Muscle of leg (tissue), 11 donors: ENCODE measurements around the gene DSC3. TPM values are rescaled to one million over a fixed set of nuclear protein-coding genes. Genes with fewer than 3 reads are reported as not detected.
"Not testable (repeated sequence)": the region's sequence is repeated elsewhere in the genome, so short reads cannot be mapped to it uniquely, and the experiment has no call there.

Experiments
- DNase-seq: peaks from one replicate; pipeline ENCODE4 v3.0.0; 2013
- H3K27ac ChIP-seq: one replicate; pipeline ENCODE4 v1.5.1; 2013; ENCODE audit warnings: mild to moderate bottlenecking, low read length, control low read depth
- H3K27me3 ChIP-seq: one replicate; pipeline ENCODE4 v1.6.1; 2013; ENCODE audit warnings: low read length; ENCODE audit not compliant: control insufficient read depth, insufficient read depth
- H3K36me3 ChIP-seq: one replicate; pipeline ENCODE4 v1.6.1; 2013; ENCODE audit warnings: low read length; ENCODE audit not compliant: control insufficient read depth, insufficient read depth
- H3K4me1 ChIP-seq: one replicate; pipeline ENCODE4 v1.6.1; 2013; ENCODE audit warnings: low read length; ENCODE audit not compliant: control insufficient read depth, insufficient read depth
- H3K4me3 ChIP-seq: one replicate; pipeline ENCODE4 v1.5.1; 2013; ENCODE audit warnings: low read length, control low read depth
- H3K9me3 ChIP-seq: replicated peaks from 2 replicates; pipeline ENCODE4 v1.6.1; 2013; ENCODE audit warnings: low read depth, low read length; ENCODE audit not compliant: control insufficient read depth
- WGBS: methylation state at CpG from one replicate; pipeline ENCODE4 v1.1.5; 2013; ENCODE audit warnings: missing lambda C conversion rate; ENCODE audit not compliant: insufficient coverage; 5-methylcytosine and 5-hydroxymethylcytosine counted together
- polyA plus RNA-seq, 8 donors: library from polyadenylated mRNA; unstranded; fragments of 120-200 nt; gene quantifications; one replicate each; pipeline versions ENCODE4 v1.2.1 to v1.2.3, GENCODE V29; 2013; ENCODE audit warnings: inconsistent platforms in 1 of 8, low replicate concordance in 1 of 8; ENCODE audit not compliant: insufficient read length in 8 of 8, insufficient read depth in 1 of 8
- total RNA-seq: library from RNA; stranded (reverse); fragments of 120-200 nt; gene quantifications from one replicate; pipeline ENCODE4 v1.2.4, GENCODE V29; 2013

Gene DSC3
- total and polyA plus RNA-seq, 9 donors = 0.22 to 25.4 (median 0.57) TPM

DNA sequence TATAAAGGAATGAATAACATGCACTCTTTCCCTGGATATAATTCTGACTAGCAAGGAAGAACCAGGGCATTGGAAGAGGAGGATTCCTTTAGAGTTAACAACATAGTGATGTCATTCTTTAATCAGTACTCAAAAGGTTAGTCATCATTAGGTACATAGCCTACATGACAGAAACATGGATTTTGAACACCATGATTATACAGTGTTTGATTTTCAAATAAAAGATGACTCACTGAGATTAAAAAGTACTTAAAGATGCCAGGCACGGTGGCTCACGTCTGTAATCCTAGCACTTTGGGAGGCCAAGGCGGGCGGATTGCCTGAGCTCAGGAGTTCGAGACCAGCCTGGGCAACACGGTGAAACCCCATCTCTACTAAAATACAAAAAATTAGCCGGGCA, 31.1 kb downstream of the DSC3 start:
- not testable (repeated sequence) for DNase-seq, H3K4me3 ChIP-seq, H3K36me3 ChIP-seq, H3K27ac ChIP-seq, H3K4me1 ChIP-seq, H3K9me3 ChIP-seq, H3K27me3 ChIP-seq
- WGBS = 100% methylated on average over 1 of the region's 7 CpGs

DNA sequence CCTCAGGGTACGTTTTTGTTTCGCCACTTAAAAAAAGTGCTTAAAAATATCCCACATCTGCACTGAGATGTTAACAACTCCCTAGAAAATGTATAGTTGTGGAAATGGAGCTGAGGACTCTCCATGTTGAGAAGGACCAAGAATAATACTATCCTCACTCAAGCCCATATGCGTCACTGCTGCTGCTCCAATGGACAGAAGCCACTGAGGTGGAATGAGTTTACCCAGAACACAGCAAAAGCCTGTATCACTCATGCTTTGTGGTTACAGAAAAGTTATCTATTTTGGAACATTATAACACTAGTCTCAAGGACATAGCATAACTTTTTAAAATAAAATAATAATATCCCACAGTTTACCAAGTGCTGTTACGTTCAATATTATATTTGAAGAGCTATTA, 31.9 kb downstream of the DSC3 start:
- Histone ChIP-seq H3K36me3 (no peaks in the 10 kb centered on the region), H3K27ac (no peak overlapping the region), H3K27me3 (no peaks in the 10 kb centered on the region), H3K9me3 (no peaks in the 10 kb centered on the region), H3K4me1 (no peaks in the 10 kb centered on the region), H3K4me3 (no peak overlapping the region)
- WGBS = no CpG with 5 or more reads among the region's 4 CpGs
- no peak for DNase-seq

DNA sequence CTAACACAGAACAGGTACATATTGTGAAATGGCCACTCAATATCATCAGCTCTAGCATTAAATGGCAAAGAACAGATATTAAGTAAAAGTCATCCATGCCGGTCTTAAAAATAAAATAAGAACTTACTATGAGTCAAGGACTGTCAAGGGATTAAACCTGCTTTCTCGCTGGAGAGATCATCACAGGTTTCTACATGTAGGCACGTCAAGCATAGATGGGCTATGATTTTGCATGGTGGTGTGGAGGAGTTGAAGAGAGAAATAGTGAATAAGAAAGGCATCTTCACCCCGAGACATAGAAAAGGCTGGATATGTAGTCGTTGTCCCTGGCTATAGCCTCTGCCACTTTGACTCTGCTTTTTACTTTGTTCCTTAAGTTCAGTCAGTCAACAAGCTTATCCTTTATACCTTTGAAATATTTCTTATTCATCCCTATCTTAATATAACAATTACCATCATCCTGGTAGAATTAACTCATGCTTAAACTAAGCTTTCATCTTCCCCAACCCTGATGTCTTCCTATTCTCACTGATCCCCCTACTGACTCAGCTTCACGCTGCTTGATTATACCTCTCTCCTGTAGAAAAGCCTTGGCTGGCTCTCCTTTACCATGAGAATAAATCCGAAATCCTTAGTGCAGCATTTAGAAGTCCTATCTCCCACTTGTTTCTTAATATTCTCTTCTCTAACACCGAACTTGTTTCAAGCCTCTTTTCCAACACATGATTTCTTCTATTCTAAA, 42.5 kb downstream of the DSC3 start:
- H3K27me3 ChIP-seq = no peaks in the 10 kb centered on the region
- no peak for DNase-seq
- WGBS = 53% methylated on average over 5 of the region's 8 CpGs
- no peaks in the 10 kb centered on the region for H3K9me3 ChIP-seq
- no peaks in the 10 kb centered on the region for H3K36me3 ChIP-seq
- no peaks in the 10 kb centered on the region for H3K4me1 ChIP-seq
- no peak overlapping the region for H3K4me3 ChIP-seq
- no peak overlapping the region for H3K27ac ChIP-seq

DNA sequence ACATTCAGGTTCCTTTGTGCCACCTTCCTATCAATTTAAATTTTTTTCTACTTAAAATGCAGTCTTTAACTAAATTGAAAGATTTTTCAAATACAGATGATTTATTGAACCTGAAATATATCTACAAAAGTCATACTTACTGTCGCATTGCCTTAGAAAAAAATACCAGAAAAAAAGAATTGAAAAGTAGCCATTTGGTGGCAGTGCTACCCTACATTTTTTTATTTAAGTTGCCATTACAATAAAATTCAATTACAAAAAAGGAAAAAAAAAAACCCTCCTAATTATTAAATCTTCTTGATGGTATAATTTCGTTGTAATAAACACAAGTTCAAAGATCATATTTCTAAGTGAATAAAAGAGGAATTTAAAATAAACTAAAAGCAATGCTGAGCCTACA, 43.4 kb downstream of the DSC3 start:
- WGBS = no CpG with 5 or more reads among the region's 2 CpGs
- DNase-seq = peak; percentile 1

DNA sequence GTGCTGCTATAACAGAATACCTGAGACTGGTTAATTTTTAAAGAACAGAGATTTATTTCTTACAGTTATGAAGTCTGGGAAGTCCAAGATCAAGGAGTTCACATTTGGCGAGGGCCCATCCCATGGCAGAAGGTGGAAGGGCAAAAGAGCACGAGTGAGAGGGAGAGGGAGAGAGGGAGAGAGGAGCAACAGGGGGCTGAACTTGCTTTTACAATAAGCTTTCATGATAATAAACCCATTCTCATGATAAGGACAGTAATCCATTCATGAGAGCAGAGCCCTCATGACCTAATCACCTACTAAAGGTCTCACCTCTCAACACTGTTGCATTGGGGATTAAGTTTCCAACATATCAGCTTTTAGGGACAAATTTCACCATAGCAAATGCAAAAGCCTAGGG, 45.3 kb downstream of the DSC3 start:
- no peak overlapping the region for H3K4me3 ChIP-seq
- no peaks in the 10 kb centered on the region for H3K27me3 ChIP-seq
- no peak overlapping the region for H3K27ac ChIP-seq
- no peaks in the 10 kb centered on the region for H3K9me3 ChIP-seq
- H3K36me3 ChIP-seq = no peaks in the 10 kb centered on the region
- WGBS = no CpG with 5 or more reads among the region's 2 CpGs
- H3K4me1 ChIP-seq = no peaks in the 10 kb centered on the region
- no peak for DNase-seq

More for the DNA sequence above, 43.4 kb downstream of the DSC3 start:
- no peaks in the 10 kb centered on the region for H3K4me1 ChIP-seq
- H3K27ac ChIP-seq = no peak overlapping the region
- no peaks in the 10 kb centered on the region for H3K27me3 ChIP-seq
- no peak overlapping the region for H3K4me3 ChIP-seq
- no peaks in the 10 kb centered on the region for H3K36me3 ChIP-seq
- no peaks in the 10 kb centered on the region for H3K9me3 ChIP-seq

DNA sequence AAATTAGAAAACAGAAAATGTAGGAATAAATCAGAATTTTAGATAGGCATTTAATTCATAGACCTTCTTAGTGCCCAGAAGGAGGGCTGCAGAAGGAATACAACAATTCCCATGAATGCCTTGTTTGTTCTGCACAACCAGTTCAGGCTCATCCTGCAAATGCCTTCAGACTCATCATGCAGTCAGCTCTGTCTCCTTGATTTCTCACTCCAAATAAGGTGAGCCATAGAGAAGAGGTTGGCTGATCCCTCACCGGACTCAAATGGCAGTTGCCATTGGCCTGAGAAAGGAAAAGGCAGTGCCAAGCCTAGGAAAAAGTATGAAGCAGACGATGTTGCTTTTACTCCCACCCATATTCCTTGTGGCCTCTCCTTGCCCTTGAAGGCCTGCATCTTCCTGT, 50.3 kb downstream of the DSC3 start:
- WGBS = 80% methylated on average over 1 of the region's 2 CpGs
- no peak for DNase-seq
- Histone ChIP-seq H3K36me3 (no peaks in the 10 kb centered on the region), H3K27me3 (no peaks in the 10 kb centered on the region), H3K27ac (no peak overlapping the region), H3K9me3 (no peaks in the 10 kb centered on the region), H3K4me3 (no peak overlapping the region), H3K4me1 (no peaks in the 10 kb centered on the region)

DNA sequence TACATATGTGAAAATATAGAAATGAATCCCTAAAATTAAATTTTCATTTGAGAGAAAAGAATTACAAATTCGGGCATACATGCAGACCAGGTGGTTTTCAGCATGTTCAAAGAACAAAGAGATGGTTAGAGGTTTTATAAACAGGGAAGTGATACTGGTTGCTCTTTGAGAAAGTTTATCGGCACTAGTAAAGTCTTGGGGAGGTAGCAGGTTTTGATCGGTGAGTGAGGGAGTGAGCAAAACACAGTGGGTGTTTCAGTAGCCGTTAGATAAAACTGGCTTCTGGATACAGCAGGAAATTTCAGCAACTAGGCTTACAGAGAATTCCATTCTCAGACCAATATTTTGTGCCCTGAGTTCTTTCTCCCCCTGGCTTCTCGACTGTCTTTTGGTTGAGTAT, 51.1 kb downstream of the DSC3 start:
- H3K4me3 ChIP-seq = no peak overlapping the region
- H3K27ac ChIP-seq = no peak overlapping the region
- no peaks in the 10 kb centered on the region for H3K27me3 ChIP-seq
- no peak for DNase-seq
- H3K9me3 ChIP-seq = no peaks in the 10 kb centered on the region
- H3K36me3 ChIP-seq = no peaks in the 10 kb centered on the region
- 67% methylated on average over 1 of the region's 5 CpGs for WGBS
- no peaks in the 10 kb centered on the region for H3K4me1 ChIP-seq

DNA sequence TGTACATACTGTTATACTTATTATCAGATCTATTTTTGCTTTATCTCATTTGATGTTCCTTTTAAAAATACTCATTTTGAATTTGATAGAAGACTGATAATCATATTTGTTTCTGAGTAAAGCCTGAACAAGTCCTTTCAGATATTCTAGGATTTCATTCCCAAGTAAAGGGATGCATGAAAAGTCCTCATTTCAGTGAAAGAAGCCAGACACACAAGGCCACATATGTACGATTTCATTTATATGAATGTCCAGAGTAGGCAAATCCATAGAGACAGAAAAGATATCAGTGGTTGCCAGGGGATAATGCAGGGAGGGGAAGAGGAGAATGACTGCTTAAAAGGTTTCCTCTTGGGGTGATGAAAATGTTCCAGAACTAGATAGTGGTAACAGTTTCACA, 53.4 kb downstream of the DSC3 start:
- no peak overlapping the region for H3K27ac ChIP-seq
- H3K4me3 ChIP-seq = no peak overlapping the region
- WGBS = no CpG with 5 or more reads among the region's 1 CpG
- H3K4me1 ChIP-seq = no peaks in the 10 kb centered on the region
- no peaks in the 10 kb centered on the region for H3K9me3 ChIP-seq
- no peak for DNase-seq
- H3K27me3 ChIP-seq = no peaks in the 10 kb centered on the region
- H3K36me3 ChIP-seq = no peaks in the 10 kb centered on the region

DNA sequence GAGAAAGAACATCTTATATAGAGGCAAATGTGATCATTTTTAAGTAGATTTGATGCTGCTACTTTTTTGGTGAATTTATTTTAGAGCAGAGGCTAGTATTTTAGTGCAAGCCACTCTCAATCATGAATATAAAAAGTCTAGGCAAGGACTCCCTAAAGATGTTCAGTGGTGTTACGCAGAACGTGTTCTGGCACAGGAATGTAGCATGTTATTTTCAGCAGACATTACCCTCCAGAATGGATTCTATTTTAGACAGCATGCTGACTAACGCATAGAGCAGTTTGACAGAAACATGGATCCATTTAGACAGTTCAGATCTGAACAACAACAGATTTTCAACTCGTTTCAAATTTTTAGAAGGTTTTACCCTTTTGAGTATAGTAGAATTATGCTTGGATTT, 54.1 kb downstream of the DSC3 start:
- Histone ChIP-seq H3K4me3 (no peak overlapping the region), H3K4me1 (no peaks in the 10 kb centered on the region), H3K9me3 (no peaks in the 10 kb centered on the region), H3K27ac (no peak overlapping the region), H3K27me3 (no peaks in the 10 kb centered on the region), H3K36me3 (no peaks in the 10 kb centered on the region)
- DNase-seq = peak; percentile 16
- WGBS = no CpG with 5 or more reads among the region's 4 CpGs

DNA sequence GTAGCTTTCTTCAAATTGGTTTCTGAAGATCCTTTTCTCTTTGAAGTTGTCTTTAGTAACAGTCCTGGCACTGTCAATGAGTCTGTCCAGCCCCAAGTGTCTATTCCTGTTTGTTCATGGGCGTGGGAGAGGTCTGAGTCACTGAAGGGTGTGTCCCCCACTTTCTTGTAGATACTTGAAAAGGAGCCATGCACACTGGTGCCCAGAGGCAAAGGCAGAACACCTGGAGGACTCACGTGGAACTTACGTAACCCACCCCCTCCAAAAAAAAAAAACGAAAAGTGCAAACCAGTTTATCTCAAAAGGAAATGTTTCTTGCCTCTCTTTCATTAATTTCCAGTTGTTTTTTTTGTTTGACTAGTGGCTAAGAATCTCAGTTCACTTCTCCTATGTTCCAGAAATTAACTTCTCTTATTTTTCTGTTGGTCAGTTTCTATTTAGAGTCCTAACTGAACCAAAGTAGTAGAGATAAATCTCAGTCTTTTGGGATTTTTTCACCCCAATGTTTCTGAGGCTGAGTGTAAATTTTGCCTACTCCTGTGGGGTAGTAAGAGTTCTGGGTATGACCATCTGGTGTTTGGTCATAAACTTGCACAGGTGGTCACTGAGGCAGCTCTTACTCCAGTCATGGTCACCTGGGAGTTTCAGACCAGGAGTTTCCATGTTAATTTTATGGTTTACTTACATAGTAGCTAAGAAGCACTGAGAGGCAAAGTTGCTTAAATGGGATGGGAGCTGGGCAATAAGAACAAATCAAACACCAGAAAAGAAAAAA, 54.9 kb downstream of the DSC3 start:
- no peaks in the 10 kb centered on the region for H3K36me3 ChIP-seq
- H3K4me3 ChIP-seq = no peak overlapping the region
- H3K9me3 ChIP-seq = no peaks in the 10 kb centered on the region
- peak; percentile 25 for DNase-seq
- H3K4me1 ChIP-seq = no peaks in the 10 kb centered on the region
- WGBS = 60% methylated on average over 1 of the region's 4 CpGs
- H3K27ac ChIP-seq = no peak overlapping the region
- H3K27me3 ChIP-seq = no peaks in the 10 kb centered on the region
